ENCODE measurements around the gene GASK1A. TPM values are rescaled to one million over a fixed set of nuclear protein-coding genes. Genes with fewer than 3 reads are reported as not detected.

Gene GASK1A
- total RNA-seq, 1 donor from 2014 or later = 10.6 TPM

DNA sequence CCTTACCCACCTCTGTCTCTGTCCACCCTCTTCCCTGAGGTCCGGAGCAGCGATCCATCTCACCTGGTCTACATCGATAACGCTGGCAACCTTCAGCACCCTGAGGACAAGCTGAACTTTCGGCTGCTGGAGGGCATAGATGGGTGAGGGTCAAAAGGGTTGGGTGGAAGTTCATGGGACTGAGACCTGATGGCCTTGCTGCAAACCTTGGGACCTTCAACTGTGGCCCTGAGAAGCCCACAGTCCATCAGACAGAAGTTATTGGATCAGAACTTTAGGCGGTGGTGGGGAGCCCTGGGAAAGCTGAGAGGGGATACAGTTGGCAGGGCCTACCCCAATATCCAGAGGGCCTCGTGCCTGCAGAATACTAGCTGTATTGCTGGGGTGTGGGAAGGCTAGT, 76.3 kb downstream of the GASK1A start:
- intact Hi-C loops (cut with DNase I) = no loop called here
- H3K9me3 ChIP-seq = no peaks in the 10 kb centered on the region
- no peaks in the 10 kb centered on the region for H3K27me3 ChIP-seq
- H3K36me3 ChIP-seq = no peaks in the 10 kb centered on the region
- DNase-seq (ENCODE audit: extremely low spot score in 2 of 2) = peak; percentile 71 to 79
- H3K27ac ChIP-seq = no peak overlapping the region
- H3K4me1 ChIP-seq = no peaks in the 10 kb centered on the region
- no peak overlapping the region for H3K4me3 ChIP-seq
- TF ChIP-seq POLR2A (IDR thresholded peaks at IDR 0.05) (no peak), POLR2AphosphoS5 (IDR thresholded peaks at IDR 0.05; ENCODE audit: insufficient read depth in 1 of 2, low read depth in 1 of 2) (no peak)
- TF ChIP-seq, protein P1, sequence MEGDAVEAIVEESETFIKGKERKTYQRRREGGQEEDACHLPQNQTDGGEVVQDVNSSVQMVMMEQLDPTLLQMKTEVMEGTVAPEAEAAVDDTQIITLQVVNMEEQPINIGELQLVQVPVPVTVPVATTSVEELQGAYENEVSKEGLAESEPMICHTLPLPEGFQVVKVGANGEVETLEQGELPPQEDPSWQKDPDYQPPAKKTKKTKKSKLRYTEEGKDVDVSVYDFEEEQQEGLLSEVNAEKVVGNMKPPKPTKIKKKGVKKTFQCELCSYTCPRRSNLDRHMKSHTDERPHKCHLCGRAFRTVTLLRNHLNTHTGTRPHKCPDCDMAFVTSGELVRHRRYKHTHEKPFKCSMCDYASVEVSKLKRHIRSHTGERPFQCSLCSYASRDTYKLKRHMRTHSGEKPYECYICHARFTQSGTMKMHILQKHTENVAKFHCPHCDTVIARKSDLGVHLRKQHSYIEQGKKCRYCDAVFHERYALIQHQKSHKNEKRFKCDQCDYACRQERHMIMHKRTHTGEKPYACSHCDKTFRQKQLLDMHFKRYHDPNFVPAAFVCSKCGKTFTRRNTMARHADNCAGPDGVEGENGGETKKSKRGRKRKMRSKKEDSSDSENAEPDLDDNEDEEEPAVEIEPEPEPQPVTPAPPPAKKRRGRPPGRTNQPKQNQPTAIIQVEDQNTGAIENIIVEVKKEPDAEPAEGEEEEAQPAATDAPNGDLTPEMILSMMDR (IDR thresholded peaks at IDR 0.05) = no peak

DNA sequence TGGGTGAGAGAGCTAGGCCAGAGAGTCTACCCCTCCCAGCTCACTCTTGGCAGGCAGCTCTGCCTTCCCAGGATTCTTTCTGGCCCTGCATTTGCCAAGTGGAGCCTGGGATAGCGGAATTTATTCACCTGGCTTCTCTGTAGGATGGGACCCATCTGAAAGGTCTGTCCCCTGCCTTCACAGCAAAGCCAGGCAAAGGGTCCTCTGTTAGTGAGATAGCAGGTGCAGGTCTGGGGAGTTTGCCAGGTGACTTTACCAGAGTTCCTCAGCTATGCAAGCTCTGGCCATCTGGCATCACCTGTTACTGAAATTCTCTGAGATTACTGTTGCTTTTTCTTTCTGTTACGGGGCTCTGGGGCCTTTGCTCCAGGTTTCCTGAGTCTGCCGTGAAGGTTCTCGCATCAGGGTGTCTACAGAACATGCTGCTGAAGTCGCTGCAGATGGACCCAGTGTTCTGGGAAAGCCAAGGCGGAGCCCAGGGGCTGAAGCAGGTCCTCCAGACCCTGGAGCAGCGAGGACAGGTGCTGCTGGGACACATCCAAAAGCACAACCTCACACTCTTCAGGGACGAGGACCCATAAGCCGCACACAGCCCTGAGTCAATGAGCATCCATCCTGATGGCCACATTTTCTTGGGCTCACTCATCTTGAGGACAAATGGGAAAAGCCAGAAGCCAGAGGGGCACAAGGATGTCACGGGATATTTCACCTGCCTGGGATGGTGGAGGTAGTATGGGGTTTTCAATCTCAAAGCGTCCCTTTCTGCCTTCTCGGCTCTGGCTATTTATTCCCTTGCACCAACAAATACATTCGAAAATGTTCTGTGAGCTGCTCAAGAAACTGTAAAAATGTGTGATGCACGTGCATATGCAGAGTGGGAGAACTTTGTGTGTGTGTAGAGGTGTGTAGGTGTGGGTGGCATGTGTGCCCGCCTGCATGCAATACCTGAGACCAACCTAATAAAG, 77.0 kb downstream of the GASK1A start:
- Histone ChIP-seq H3K4me1 (no peaks in the 10 kb centered on the region), H3K4me3 (no peak overlapping the region), H3K27me3 (no peaks in the 10 kb centered on the region), H3K27ac (no peak overlapping the region), H3K36me3 (no peaks in the 10 kb centered on the region), H3K9me3 (no peaks in the 10 kb centered on the region)
- intact Hi-C loops (cut with DNase I) = loop anchor here (2.0 kb wide), 1 partner anchor 17 kb away; no protein-coding TSS in a partner anchor
- peak; percentile 77 to 87 for DNase-seq (ENCODE audit: extremely low spot score in 2 of 2)
- no peak for TF ChIP-seq POLR2AphosphoS5 (IDR thresholded peaks at IDR 0.05; ENCODE audit: insufficient read depth in 1 of 2, low read depth in 1 of 2)
- TF ChIP-seq, protein P1 (IDR thresholded peaks at IDR 0.05) = no peak
- no peak for TF ChIP-seq POLR2A (IDR thresholded peaks at IDR 0.05)

DNA sequence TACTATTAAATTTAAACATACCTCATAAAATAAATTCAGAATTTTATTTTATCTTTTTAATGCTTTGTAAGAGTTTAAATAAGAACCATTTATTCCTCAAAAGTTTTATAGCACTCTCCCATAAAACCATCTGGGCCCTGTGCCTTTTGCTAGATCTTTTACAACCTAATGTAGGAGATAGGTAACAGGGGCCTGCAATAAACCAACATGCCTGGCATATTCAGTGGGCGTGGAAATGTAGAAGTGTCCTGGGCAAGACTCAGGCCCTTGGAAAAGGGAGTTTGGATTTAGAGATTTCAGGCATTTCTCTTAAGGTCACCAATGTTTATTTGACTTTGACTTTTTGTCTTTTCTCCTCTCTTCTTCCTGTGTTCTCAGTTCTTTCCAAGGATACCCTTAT, 80.3 kb downstream of the GASK1A start:
- intact Hi-C loops (cut with DNase I) = no loop called here
- Histone ChIP-seq H3K27ac (no peak overlapping the region), H3K27me3 (no peaks in the 10 kb centered on the region), H3K36me3 (no peaks in the 10 kb centered on the region), H3K9me3 (no peaks in the 10 kb centered on the region), H3K4me3 (no peak overlapping the region), H3K4me1 (no peaks in the 10 kb centered on the region)
- TF ChIP-seq POLR2AphosphoS5 (IDR thresholded peaks at IDR 0.05; ENCODE audit: insufficient read depth in 1 of 2, low read depth in 1 of 2) (no peak), POLR2A (IDR thresholded peaks at IDR 0.05) (no peak)
- TF ChIP-seq, protein P1 (IDR thresholded peaks at IDR 0.05) = no peak
- DNase-seq (ENCODE audit: extremely low spot score in 2 of 2) = no peak

DNA sequence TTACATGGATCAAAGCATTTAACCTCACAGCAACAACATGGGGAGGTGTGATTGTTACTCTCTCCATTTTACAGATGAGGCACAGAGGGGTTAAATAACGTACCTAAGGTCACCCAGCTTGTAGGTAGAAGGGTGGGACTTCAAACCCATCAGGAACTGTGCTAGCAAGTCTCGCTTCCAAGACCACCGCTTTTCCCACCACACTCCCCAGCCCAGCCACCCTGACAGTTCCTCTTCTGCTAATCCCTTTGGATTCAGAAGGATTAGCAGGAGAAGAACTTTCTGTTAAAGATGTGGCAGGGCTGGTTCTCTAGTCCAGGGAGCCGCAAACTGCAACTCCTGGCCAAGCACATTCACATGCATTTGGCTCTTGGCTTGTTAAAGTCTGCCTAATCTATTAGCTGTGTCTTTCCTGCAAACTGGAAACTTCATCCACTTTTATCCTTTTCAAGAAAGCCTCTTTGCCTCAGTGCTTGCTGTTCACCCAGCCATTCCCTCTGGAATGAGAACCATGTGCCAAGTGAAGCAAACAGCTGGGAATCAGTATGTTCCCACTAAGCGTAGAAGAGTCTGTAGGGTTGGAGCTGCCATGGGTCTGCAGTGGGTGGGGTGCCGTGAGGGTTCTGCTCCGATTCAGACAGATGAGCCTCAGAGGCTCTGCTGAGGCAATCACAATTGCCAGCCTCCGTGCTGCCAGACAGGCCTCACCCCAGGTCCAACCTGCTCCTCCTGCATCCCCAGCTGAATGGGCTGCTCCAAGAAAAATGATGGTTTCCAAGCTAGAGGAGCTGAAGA, 82.2 kb downstream of the GASK1A start:
- Histone ChIP-seq H3K4me3 (no peak overlapping the region), H3K27ac (no peak overlapping the region), H3K27me3 (no peaks in the 10 kb centered on the region), H3K9me3 (no peaks in the 10 kb centered on the region), H3K36me3 (no peaks in the 10 kb centered on the region), H3K4me1 (no peaks in the 10 kb centered on the region)
- DNase-seq (ENCODE audit: extremely low spot score in 2 of 2) = peak in 1 of 2 donors; percentile 74
- TF ChIP-seq, protein P1 (IDR thresholded peaks at IDR 0.05) = no peak
- no peak for TF ChIP-seq POLR2AphosphoS5 (IDR thresholded peaks at IDR 0.05; ENCODE audit: insufficient read depth in 1 of 2, low read depth in 1 of 2)
- TF ChIP-seq POLR2A (IDR thresholded peaks at IDR 0.05) = no peak
- intact Hi-C loops (cut with DNase I) = no loop called here

Measured in vagina (tissue), 2 donors.